HL-60 (cell line): Measurements from ENCODE around the gene CADM1.

Experiments
- CTCF ChIP-seq: IDR thresholded peaks from one replicate; pipeline ENCODE4 v1.5.1; 2011; ENCODE audit warnings: low read length, control low read depth, inconsistent platforms; ENCODE audit not compliant: insufficient read depth
- GABPA ChIP-seq: IDR thresholded peaks from 2 replicates; pipeline ENCODE4 v1.6.1; 2012; ENCODE audit warnings: low read depth
- POLR2AphosphoS5 ChIP-seq: IDR thresholded peaks from 2 replicates; pipeline ENCODE4 v1.6.1; 2012; ENCODE audit warnings: low read depth
- REST ChIP-seq: IDR thresholded peaks from 2 replicates; pipeline ENCODE4 v1.6.1; 2012; ENCODE audit warnings: low read depth; ENCODE audit not compliant: insufficient replicate concordance
- SPI1 ChIP-seq: IDR thresholded peaks from 2 replicates; pipeline ENCODE4 v1.6.1; 2012; ENCODE audit warnings: low read depth, mild to moderate bottlenecking, borderline replicate concordance

- TF ChIP-seq CTCF (no peak), POLR2AphosphoS5 (no peak), SPI1 (no peak), REST (no peak), GABPA (no peak)
Observed at GRCh38 chr11:115126092-115126491, 378.1 kb downstream of the CADM1 start.
